IMR-90 (cell line): ENCODE measurements around the gene NR1D2. TPM values are rescaled to one million over a fixed set of nuclear protein-coding genes. Genes with fewer than 3 reads are reported as not detected.

ENCODE experiments used
- ATAC-seq: fragments of 200-7000 bp; cut with Tn5 transposase; 2 replicates; pipeline ENCODE4 v1.9.1; 2020; ENCODE audit warnings: low read depth, mild to moderate bottlenecking, moderate library complexity
- BruUV-seq: library from RNA; stranded (reverse); fragments of 400-500 nt; replicated peaks from 2 replicates; lab custom pipeline; 2021; lab: Mats Ljungman, UMichigan
- CTCF ChIA-PET: fragments of 300-600 bp; formaldehyde crosslinking; extraction: SDS; loops from one replicate; lab custom pipeline; 2021; ENCODE audit warnings: antibody characterized with exemption; lab: Yijun Ruan, JAX
- POLR2A ChIA-PET: fragments of 300-600 bp; sonication (Branson Sonifier 250); formaldehyde crosslinking; loops from one replicate; lab custom pipeline; 2022; ENCODE audit warnings: antibody characterized with exemption; ENCODE audit not compliant: unreplicated experiment; lab: Charles Lee
- DNase-seq: peaks from one replicate; pipeline ENCODE4 v3.0.0; 2013
- H2AFZ ChIP-seq: replicated peaks from 2 replicates; pipeline ENCODE3; 2013; ENCODE audit warnings: low read length, mild to moderate bottlenecking; ENCODE audit not compliant: poor library complexity
- H2AK5ac ChIP-seq: 2 replicates; pipeline ENCODE4 v1.6.1; 2013; ENCODE audit warnings: low read depth, low read length, inconsistent platforms
- H2AK9ac ChIP-seq: replicated peaks from 2 replicates; pipeline ENCODE3; 2013; ENCODE audit warnings: mild to moderate bottlenecking, low read depth, low read length, moderate library complexity; ENCODE audit not compliant: poor library complexity
- H2BK120ac ChIP-seq: 2 replicates; pipeline ENCODE4 v1.6.1; 2013; ENCODE audit warnings: low read depth, low read length, inconsistent platforms
- H2BK15ac ChIP-seq: 3 replicates; pipeline ENCODE4 v1.6.1; 2013; ENCODE audit warnings: low read depth, low read length, inconsistent platforms
- H2BK20ac ChIP-seq: 2 replicates; pipeline ENCODE4 v1.6.1; 2013; ENCODE audit warnings: low read depth, mild to moderate bottlenecking, inconsistent platforms, low read length, moderate library complexity
- H2BK5ac ChIP-seq: 2 replicates; pipeline ENCODE4 v1.6.1; 2013; ENCODE audit warnings: mild to moderate bottlenecking, low read depth, low read length, inconsistent platforms; ENCODE audit not compliant: poor library complexity, severe bottlenecking
- H3K14ac ChIP-seq: replicated peaks from 2 replicates; pipeline ENCODE4 v1.6.1; 2013; ENCODE audit warnings: low read depth, low read length, inconsistent platforms
- H3K18ac ChIP-seq: 2 replicates; pipeline ENCODE4 v1.6.1; 2013; ENCODE audit warnings: low read depth, low read length, control low read depth
- H3K23ac ChIP-seq: 2 replicates; pipeline ENCODE4 v1.6.1; 2013; ENCODE audit warnings: low read depth, low read length, inconsistent platforms
- H3K27ac ChIP-seq: 2 replicates; pipeline ENCODE4 v1.5.1; 2013; ENCODE audit warnings: mild to moderate bottlenecking, control low read depth, low read length; ENCODE audit not compliant: insufficient read depth
- H3K27me3 ChIP-seq: 2 replicates; pipeline ENCODE4 v1.6.1; 2013; ENCODE audit warnings: low read length; ENCODE audit not compliant: control insufficient read depth, insufficient read depth
- H3K36me3 ChIP-seq: 2 replicates; pipeline ENCODE4 v1.6.1; 2013; ENCODE audit warnings: low read length, mixed read lengths; ENCODE audit not compliant: control insufficient read depth, insufficient read depth
- H3K4ac ChIP-seq: 2 replicates; pipeline ENCODE4 v1.6.1; 2013; ENCODE audit warnings: low read depth, low read length, inconsistent platforms
- H3K4me1 ChIP-seq: 2 replicates; pipeline ENCODE4 v1.6.1; 2013; ENCODE audit warnings: low read length, mixed read lengths; ENCODE audit not compliant: control insufficient read depth, insufficient read depth
- H3K4me2 ChIP-seq: 2 replicates; pipeline ENCODE4 v1.6.1; 2013; ENCODE audit warnings: low read depth, mild to moderate bottlenecking, control low read depth, low read length, moderate library complexity
- H3K4me3 ChIP-seq: 2 replicates; pipeline ENCODE4 v1.5.1; 2013; ENCODE audit warnings: low read depth, mild to moderate bottlenecking, control low read depth, low read length, moderate library complexity; ENCODE audit not compliant: insufficient read depth
- H3K56ac ChIP-seq: 2 replicates; pipeline ENCODE4 v1.6.1; 2013; ENCODE audit warnings: low read length, inconsistent platforms; ENCODE audit not compliant: insufficient read depth; ENCODE audit errors: extremely low read depth
- H3K79me1 ChIP-seq, 2 experiments: 2 replicates each; pipeline ENCODE4 v1.6.1; 2013; ENCODE audit warnings: low read length in 2 of 2, inconsistent platforms in 1 of 2, low read depth in 1 of 2
- H3K9ac ChIP-seq: 2 replicates; pipeline ENCODE4 v1.6.1; 2013; ENCODE audit warnings: low read depth, low read length, control low read depth
- H3K9me1 ChIP-seq: 2 replicates; pipeline ENCODE4 v1.6.1; 2013; ENCODE audit warnings: low read length, inconsistent platforms; ENCODE audit not compliant: insufficient read depth
- H3K9me3 ChIP-seq: 2 replicates; pipeline ENCODE4 v1.6.1; 2013; ENCODE audit warnings: low read length; ENCODE audit not compliant: control insufficient read depth, insufficient read depth
- H4K20me1 ChIP-seq: 2 replicates; pipeline ENCODE4 v1.6.1; 2013; ENCODE audit warnings: low read length, inconsistent platforms; ENCODE audit not compliant: insufficient read depth
- H4K5ac ChIP-seq: 2 replicates; pipeline ENCODE4 v1.6.1; 2013; ENCODE audit warnings: mild to moderate bottlenecking, low read depth, low read length, control low read depth
- H4K8ac ChIP-seq, 2 experiments: 2 replicates each; pipeline ENCODE4 v1.6.1; 2013; ENCODE audit warnings: low read depth in 2 of 2, low read length in 2 of 2, control low read depth in 1 of 2, inconsistent platforms in 1 of 2
- H4K91ac ChIP-seq: 2 replicates; pipeline ENCODE4 v1.6.1; 2013; ENCODE audit warnings: low read depth, low read length, inconsistent platforms; ENCODE audit not compliant: insufficient read depth
- CEBPB ChIP-seq: IDR thresholded peaks from 2 replicates; pipeline ENCODE4 v1.6.1; 2012; ENCODE audit warnings: low read depth, low read length, improper control_type of control experiment
- CTCF ChIP-seq: conservative IDR thresholded peaks from 2 replicates; pipeline ENCODE4 v1.5.1; 2012; ENCODE audit warnings: mild to moderate bottlenecking, low read depth, low read length, improper control_type of control experiment
- ELK1 ChIP-seq: fragments of 150-350 bp; IDR thresholded peaks from 2 replicates; pipeline ENCODE4 v1.6.1; 2016; ENCODE audit warnings: low read depth, mild to moderate bottlenecking, low read length, moderate library complexity, borderline replicate concordance
- MAFK ChIP-seq: IDR thresholded peaks from 2 replicates; pipeline ENCODE4 v1.6.1; 2012; ENCODE audit warnings: low read depth, low read length, improper control_type of control experiment
- MAZ ChIP-seq: IDR thresholded peaks from 2 replicates; pipeline ENCODE4 v1.6.1; 2012; ENCODE audit warnings: low read depth, mild to moderate bottlenecking, low read length, improper control_type of control experiment, moderate library complexity, borderline replicate concordance
- WGBS, 2 experiments: methylation state at CpG; one replicate each; pipeline versions ENCODE4 v1.1.5 to v1.1.7; 2013; ENCODE audit warnings: missing lambda C conversion rate in 2 of 2; ENCODE audit not compliant: insufficient read length in 1 of 2; ENCODE audit errors: extremely low coverage in 2 of 2; 5-methylcytosine and 5-hydroxymethylcytosine counted together
- dilution Hi-C: fragments of 300-500 bp; cut with HindIII; formaldehyde crosslinking; loops from one replicate; pipeline ENCODE4 v1.14.3; 2018; ENCODE audit warnings: low sequenced_read_pairs; ENCODE audit not compliant: unreplicated experiment
- in situ Hi-C: fragments of 300-500 bp; cut with MboI; formaldehyde crosslinking; loops from 3 replicates; pipeline ENCODE4 v1.14.3; 2019; ENCODE audit warnings: low sequenced_read_pairs, inconsistent platforms, mixed read lengths
- intact Hi-C: fragments of 100-400 bp; cut with micrococcal nuclease; formaldehyde crosslinking; loops from 2 replicates; pipeline ENCODE4 v1.10.0; 2022
- polyA plus RNA-seq, 3 experiments: library from polyadenylated mRNA; depleted of rRNA; stranded (reverse); fragments of >200 nt; gene quantifications; 2 replicates each; pipeline ENCODE4 v1.2.3, GENCODE V29; 2012; ENCODE audit warnings: low replicate concordance in 1 of 3
- total RNA-seq: library from RNA; depleted of rRNA; stranded (reverse); fragments of >200 nt; gene quantifications from 2 replicates; pipeline ENCODE4 v1.2.3, GENCODE V29; 2012

Gene NR1D2
- total and polyA plus RNA-seq, 2 of the 4 experiments (the other 2 are of a cell fraction): 8.1 to 41.0 TPM

DNA sequence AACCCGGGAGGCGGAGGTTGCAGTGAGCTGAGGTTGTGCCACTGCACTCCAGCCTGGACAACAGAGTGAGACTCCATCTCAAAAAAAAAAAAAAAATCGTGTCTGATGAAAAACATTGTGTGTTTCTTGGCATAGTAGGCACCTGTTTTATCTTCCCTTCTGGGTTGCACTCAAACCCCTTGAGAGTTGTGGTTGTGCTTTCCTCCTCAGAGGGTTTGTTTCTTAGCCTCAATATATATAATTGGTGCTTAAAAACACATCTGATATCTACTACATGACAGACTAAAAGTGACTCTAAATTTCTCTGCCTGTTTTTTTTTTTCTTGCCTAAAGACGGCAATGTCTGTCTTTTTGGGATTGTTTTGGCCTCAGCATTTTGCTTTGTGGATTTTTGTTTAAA lies 7.6 kb downstream of the NR1D2 start:
- intact Hi-C loops: no loop called here
- no peak for DNase-seq
- POLR2A ChIA-PET: no interaction called here

More for the DNA sequence above, 7.6 kb downstream of the NR1D2 start:
- Histone ChIP-seq H3K9me1 (no peaks in the 10 kb centered on the region; the same call in 1 of the 2 replicates), H3K56ac (no peak overlapping the region), H3K9me3 (no peaks in the 10 kb centered on the region), H3K79me1 (peaks cover 26 to 78% of the 10 kb centered on the region in 2 experiments), H2BK120ac (no peak overlapping the region), H3K14ac (no peak overlapping the region), H4K8ac (no peak overlapping the region), H3K18ac (no peak overlapping the region), H3K4ac (no peak overlapping the region), H3K4me3 (no peak overlapping the region), H2AFZ (no peak overlapping the region), H2AK9ac (no peak overlapping the region), H3K23ac (no peak overlapping the region), H2BK5ac (no peak overlapping the region), H3K36me3 (peaks cover 2% of the 10 kb centered on the region), H4K91ac (no peak overlapping the region), H2BK20ac (no peak overlapping the region), H2BK15ac (no peak overlapping the region), H3K4me1 (peaks cover 9% of the 10 kb centered on the region), H3K27ac (no peak overlapping the region), H2AK5ac (no peak overlapping the region), H3K9ac (no peak overlapping the region), H3K27me3 (no peaks in the 10 kb centered on the region), H4K20me1 (peaks cover 64% of the 10 kb centered on the region), H3K4me2 (no peak overlapping the region), H4K5ac (no peak overlapping the region)
- WGBS, 2 experiments: no CpG with 5 or more reads among the region's 4 CpGs
- dilution Hi-C loops: no loop called here
- CTCF ChIA-PET: no interaction called here
- ATAC-seq: no peak
- in situ Hi-C loops: no loop called here
- no TSS peak for BruUV-seq
- TF ChIP-seq CEBPB (no peak), ELK1 (no peak), CTCF (no peak), MAFK (no peak), MAZ (no peak)
